HG03342 (cell line): Measurements from ENCODE around the gene SERPINI1.
"Not testable (repeated sequence)": the region's sequence is repeated elsewhere in the genome, so short reads cannot be mapped to it uniquely, and the experiment has no call there.

ENCODE experiments used
- ATAC-seq: cut with Tn5 transposase; IDR thresholded peaks from one replicate; pipeline ENCODE4 v1.9.1; 2021; ENCODE audit warnings: mild to moderate bottlenecking, moderate library complexity; ENCODE audit not compliant: unreplicated experiment

SERPINI1 gene

GRCh38 chr3:167783781-167784180 is 48.3 kb downstream of the SERPINI1 start:
- ATAC-seq = no peak

GRCh38 chr3:167785790-167786189 is 50.3 kb downstream of the SERPINI1 start:
- ATAC-seq = no peak

DNA sequence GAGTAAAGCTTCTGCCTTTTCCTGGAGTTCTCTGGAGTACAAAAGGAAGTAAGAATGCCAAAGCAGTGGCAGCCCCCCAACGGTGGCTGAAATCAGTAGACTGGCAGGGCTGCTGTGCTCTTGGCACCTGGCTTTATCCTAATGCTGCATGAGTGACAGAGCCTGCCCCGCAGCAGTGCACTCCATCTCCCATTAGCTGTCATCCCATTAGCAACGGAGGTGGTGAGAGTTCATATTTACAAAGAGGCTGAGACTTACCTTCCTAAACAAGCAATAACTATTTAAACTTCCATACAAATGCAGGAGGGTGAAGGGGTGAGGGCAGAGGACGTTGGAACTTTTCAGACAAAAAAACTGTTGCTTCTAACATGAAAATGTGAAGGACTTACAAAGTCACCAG is 51.9 kb downstream of the SERPINI1 start:
- ATAC-seq = no peak

DNA sequence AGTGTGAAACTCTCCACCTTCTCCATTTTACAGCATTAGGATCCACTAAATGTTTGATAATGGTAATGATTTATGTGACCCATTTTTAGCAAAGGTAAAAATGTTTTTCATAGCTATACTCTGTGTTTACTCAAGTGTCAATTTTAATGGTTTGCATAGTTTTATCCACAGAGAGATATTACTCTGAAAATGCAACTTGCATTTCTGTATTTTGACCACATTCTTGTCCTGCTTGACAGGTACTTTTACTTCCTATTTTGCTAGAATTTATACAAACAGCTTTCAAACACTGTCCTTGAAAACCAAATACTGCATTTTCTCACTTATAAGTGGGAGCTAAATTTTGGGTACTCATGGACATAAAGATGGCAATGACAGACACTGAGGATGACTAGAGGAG is 62.9 kb downstream of the SERPINI1 start:
- no peak for ATAC-seq

DNA sequence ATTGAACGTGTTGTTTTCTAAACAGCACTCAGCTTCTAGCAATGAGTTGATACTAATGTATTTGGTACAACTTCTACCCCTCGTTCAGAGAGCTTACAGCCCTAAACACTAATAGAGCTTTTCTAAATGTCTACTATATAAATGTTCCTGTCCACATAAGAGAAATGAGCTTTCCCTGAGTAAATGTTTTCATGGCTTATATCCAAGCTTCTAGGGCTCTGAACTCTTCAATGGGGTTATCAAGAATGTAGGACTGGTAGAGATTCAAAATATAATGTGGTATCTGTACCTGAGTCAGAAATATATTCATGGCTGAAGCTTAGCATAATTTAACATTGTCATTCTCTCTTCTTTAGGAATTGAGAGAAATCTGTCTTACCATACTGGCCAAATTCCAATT is 73.4 kb downstream of the SERPINI1 start:
- no peak for ATAC-seq

DNA sequence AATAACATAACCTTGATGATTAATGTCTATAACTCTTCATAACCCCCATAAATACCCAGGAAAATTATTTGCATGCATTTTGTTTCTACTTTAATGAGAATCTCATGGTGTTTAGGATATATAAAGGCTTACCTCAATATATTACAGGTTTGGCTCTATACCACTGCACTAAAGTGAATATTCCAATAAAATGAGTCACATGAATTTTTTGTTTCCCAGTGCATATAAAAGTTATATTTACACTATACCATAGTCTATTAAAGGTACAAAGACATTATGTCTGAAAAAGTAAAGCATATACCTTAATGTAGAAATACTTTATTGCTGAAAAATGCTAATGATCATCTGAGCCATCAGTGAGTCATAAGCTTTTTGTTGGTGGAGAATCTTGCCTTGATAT is 74.7 kb downstream of the SERPINI1 start:
- no peak for ATAC-seq

DNA sequence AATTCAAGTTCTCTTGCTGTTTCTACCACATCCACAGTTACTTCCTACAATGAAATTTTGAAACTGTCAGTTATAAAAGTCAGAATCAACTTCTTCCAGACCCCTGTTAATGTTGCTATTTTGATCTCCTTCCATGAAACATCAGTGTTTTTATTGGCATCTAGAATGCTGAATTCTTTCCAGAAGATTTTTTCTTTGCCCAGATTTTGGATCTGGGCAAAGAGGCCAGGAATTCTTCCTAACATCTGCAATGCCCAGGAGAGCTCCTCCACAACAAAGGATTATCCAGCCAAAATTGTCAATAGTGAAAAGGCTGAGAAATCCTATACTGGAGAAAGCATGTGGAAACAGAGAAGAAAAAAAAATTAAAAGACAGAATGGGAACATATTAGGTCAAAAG is 75.5 kb downstream of the SERPINI1 start:
- ATAC-seq = no peak

DNA sequence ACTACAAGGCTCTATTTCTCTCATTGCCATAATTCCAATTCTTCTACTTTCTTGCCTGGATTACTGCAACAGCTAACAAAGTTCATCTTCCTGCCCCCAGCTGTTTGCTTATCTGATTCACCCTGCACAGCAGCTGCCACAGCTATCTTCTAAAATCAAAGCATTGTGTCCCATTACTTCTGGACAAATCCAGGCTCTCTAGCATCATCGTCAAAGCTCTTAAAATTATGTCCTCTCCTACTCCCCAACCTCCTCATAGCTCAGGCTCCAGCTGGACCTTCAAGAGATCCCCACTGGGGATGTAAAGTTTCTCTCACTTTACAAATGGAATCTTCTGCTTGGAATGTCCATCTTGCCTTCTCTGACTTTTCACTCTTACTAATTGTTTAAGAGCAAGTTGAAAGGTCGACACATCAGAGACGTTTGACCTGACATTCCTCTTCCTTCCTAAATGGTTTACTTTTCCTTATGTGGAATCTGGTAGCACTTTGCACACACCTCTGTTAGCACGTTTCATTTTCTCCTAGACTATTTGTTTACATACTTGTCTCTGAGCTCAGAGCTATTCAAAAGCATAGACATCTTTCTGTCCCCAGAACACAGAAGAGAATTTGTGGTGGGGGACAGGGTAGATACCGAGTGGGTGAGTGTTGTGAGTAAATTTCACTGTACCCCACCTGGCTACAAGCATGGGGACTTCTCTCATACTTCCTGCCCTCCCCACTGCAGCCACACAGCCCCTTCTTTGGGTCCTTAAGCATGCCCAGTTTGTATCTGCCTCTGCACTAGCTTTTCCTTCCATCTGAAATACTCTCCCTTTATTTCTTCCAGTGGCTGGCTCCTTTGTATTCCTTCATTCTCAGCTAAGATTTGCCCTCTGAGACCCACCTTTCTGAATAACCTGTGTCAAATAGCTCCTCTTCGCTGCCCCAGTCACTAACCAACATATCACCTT is 77.9 kb downstream of the SERPINI1 start:
- ATAC-seq = no peak

DNA sequence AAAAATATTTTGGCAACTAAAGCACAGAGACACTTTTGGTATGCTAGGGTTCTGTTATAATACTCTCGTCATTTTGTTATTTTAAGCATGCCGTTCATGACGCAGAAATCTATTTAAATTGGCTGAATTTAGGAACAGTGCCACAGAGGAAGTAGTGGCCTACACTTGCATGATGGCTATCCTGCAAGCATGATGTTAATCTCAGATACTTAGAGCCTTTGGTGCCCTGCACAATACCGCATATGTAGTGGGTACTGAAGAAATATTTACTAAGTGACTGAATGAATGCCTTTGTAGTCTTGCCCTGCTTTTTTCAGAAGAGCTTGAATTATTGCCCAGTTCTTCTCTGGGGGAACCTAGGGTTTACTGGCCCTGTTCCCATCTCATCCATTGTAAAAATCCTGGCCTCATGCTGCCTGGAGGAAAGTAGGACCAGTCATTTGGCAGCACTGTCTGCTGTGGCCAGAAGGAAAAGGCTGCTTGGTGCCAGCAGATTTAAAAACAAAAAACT is 79.0 kb downstream of the SERPINI1 start:
- ATAC-seq = no peak

DNA sequence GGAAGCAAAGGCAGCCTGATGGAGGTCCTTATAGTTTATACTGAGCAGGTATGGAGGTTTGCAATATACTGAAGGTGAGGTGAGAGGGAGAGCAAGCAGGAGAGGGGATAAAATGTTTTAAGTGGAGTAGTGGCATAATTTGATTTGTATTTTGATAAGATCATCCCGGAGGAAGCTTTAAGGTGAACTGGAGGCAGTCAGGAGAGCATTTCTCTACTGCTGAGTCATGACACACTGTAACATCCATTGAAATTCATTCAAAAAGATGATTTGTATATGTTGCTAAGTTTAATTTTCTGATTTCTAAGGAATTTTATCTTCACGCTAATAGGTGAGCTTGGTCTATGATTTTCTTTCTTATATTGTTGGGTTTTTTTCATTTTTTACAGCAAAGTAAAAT is 81.4 kb downstream of the SERPINI1 start:
- no peak for ATAC-seq

- no peak for ATAC-seq
Measured at GRCh38 chr3:167820102-167820865, 84.8 kb downstream of the SERPINI1 start.

DNA sequence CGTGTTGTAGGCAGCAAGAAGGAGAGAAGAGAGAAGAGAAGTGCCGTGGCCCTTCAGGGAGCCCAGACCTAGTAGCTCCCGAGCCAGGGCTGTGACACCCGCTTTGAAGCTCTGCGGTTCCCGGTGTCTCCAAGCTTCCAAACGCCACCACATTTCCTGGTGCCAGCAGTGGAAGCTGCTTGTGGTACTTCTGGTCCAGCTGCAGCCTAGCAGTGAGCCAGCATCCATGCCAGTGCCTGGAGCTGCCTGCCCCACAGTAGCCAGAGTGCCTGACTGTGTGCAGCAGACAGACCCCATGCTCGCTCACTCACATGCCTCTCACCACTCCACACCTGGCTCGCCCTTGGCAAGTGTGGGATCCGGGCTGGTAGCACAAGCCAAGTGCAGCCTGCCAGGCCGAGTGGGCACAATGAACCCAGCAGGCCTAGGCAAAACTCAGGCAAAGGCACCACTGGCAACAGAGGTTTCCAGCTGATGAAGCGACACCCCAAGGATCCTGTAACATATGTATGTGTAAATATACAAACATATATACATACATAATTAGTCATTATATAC is 85.8 kb downstream of the SERPINI1 start:
- ATAC-seq = no peak

- no peak for ATAC-seq
Measured at GRCh38 chr3:167823738-167824137, 88.2 kb downstream of the SERPINI1 start.

- ATAC-seq = not testable (repeated sequence)
Measured at GRCh38 chr3:167827588-167827987, 92.1 kb downstream of the SERPINI1 start.

GRCh38 chr3:167829071-167829470 is 93.5 kb downstream of the SERPINI1 start:
- no peak for ATAC-seq

DNA sequence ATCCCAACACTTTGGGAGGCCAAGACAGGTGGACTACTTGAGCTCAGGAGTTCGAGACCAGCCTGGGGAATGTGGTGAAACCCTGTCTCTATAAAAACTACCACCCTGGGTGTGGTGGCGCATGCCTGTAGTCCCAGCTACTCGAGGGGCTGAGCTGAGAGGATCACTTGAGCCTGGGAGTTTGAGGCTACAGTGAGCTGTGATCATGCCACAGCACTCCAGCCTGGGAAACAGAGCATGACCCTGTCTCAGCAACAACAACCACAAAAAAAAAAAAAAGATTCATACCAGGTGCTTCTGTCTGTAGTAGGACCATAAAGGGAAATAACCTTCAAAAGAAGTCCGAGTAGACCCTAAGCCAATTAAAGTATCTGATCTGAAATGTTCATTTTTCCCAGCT is 94.5 kb downstream of the SERPINI1 start:
- peak; percentile 42 for ATAC-seq

DNA sequence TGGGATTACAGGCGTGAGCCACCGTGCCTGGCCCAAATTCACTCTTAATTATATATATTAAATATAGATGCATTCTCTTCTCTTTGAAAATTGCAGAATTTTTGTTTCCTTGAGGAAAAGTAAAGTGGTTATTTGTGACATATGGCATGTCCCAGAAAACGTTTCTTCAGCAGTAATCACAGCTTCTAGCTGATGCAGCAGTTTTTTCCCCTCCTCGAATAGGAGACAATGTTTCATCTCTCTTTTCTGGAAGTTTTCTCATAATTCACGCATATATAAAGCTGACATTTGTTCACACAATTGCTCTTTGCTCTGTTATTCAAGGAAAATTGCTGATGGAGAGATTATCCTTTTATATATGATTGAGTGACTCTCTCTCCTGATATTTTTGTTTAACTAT is 99.8 kb downstream of the SERPINI1 start:
- no peak for ATAC-seq

DNA sequence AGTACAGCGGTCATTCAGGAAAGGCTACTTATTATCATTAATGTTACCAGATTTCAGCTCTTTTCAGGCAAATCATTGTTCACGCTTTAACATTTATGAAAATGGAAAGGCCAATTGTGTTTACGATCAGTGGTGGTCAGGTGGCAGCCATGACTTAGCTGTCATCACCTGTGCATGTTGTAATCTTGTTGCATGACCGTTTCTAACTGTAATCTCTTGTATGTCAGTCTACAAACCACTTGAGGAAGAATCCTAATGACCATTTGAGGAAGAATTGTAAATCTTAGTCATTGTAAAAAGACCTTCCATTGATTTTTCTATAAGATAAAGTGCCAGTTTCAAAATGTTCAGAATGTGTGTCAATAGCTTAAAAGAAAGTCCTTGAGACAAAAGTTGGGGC is 100.4 kb downstream of the SERPINI1 start:
- no peak for ATAC-seq

DNA sequence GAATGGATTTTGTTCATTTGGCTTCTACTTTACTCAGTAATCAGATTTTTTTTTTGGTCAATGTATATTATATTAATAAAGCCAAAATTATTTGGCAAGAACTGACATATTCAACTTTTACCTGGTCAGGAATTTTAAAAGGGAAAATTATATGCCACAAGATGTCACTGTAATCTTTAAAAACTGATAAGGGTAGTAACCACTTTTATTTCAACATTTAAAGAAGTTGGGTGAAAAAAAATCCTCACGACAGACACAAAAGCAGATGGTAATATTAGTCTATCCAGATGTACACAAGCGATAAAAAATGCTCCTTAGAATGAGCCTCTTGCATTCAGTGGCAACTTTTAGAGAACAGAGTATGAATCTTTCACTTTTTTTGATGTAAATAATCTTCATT is 101.9 kb downstream of the SERPINI1 start:
- ATAC-seq = no peak

DNA sequence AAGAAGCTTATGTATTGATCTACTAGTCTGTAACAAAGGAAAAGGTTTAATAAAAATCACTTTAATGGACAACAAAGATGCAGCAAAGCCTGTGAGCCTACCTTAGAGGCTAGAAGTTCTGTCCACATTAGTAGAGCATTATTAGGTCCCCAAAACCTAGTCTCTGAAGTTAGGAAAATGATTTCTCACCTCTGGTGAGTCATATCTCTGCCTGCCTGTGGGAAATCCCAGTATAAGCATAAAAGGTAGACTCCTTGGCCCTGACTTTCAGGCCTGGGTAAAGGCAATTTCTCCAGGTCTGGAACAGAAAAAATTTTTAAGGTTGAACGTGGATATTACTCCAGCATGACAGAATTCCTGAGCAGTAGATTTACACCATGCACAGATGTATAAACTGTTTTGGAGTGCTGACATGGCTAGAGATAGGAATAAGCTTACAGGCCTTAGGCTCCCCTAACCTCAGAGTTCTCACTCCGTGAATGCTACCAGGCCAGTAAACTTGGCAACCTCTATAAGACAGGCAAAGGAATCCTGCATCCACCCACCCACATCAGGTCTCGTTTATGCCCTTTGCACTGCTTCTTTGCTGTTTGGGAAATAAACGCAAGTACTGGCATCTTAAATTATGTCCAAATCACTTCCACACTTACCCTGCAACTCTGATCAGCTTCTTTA is 104.1 kb downstream of the SERPINI1 start:
- ATAC-seq = no peak

DNA sequence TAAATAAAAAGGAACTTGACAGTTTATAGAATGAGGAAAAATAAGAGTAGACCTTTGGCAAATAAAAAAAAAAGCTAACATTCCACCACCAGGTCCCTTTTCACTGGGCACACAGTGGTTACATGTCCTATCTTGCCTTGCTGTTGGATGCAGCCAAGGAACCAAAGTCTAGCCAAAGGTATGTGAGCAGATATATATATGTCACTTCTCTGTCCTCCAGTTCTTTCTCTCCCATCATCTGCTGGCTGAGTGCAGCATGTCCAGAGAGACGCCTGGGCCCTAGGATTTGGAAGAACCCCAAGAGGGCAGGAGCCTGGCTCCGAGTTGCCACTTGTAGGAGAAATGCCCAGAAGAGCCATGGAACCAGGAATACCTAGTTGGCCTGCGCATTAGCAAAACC is 104.7 kb downstream of the SERPINI1 start:
- no peak for ATAC-seq
